Gastrocnemius medialis (tissue), 4 donors: ENCODE data around the gene DDA1. TPM values are rescaled to one million over a fixed set of nuclear protein-coding genes. Genes with fewer than 3 reads are reported as not detected.
"Not testable (repeated sequence)": the region's sequence is repeated elsewhere in the genome, so short reads cannot be mapped to it uniquely, and the experiment has no call there.

Source experiments
- ATAC-seq, 2 donors: fragments of 150-250 bp; one replicate each; pipeline ENCODE4 v1.9.1; 2016
- DNase-seq, 2 donors: peaks; one replicate each; pipeline ENCODE4 v3.0.0-alpha.2; 2019
- H3K27ac ChIP-seq, 4 donors: fragments of 200-600 bp; sonication (generic); 1 replicate in 1 of 4; 2 replicates in 3 of 4; pipeline ENCODE4 v1.5.1; 2016 to 2018; ENCODE audit warnings: mild to moderate bottlenecking in 2 of 4, moderate library complexity in 1 of 4
- H3K27me3 ChIP-seq, 3 donors: fragments of 200-600 bp; sonication (generic) in 2 of 3; 1 replicate in 1 of 3; 2 replicates in 2 of 3; pipeline versions ENCODE4 v1.5.1 to v1.6.0; 2016 to 2019; ENCODE audit warnings: mild to moderate bottlenecking in 1 of 3, moderate library complexity in 1 of 3
- H3K36me3 ChIP-seq, 2 donors: fragments of 200-600 bp; sonication (generic) in 1 of 2; one replicate each; pipeline ENCODE4 v1.5.1; 2017 to 2018
- H3K4me1 ChIP-seq, 2 donors: fragments of 200-600 bp; sonication (generic) in 1 of 2; one replicate each; pipeline ENCODE4 v1.5.1; 2016 to 2017; ENCODE audit warnings: mild to moderate bottlenecking in 2 of 2
- H3K4me3 ChIP-seq, 4 donors: fragments of 200-600 bp; sonication (generic) in 3 of 4; 1 replicate in 1 of 4; 2 replicates in 3 of 4; pipeline ENCODE4 v1.5.1; 2016 to 2019; ENCODE audit warnings: mild to moderate bottlenecking in 2 of 4
- H3K9me3 ChIP-seq, 3 donors: fragments of 200-600 bp; sonication (generic) in 2 of 3; 1 replicate in 1 of 3; 2 replicates in 2 of 3; pipeline ENCODE4 v1.5.1; 2016 to 2019
- CTCF ChIP-seq, 5 experiments: fragments of 450-650 bp in 3 of 5; fragments of 200-600 bp in 2 of 5; sonication (generic) in 2 of 5; IDR thresholded peaks in 4 of 5; conservative IDR thresholded peaks in 1 of 5; 1 replicate in 4 of 5; 2 replicates in 1 of 5; pipeline ENCODE4 v1.5.1; 2016 to 2019; ENCODE audit warnings: antibody characterized with exemption in 5 of 5, mild to moderate bottlenecking in 3 of 5, moderate library complexity in 3 of 5
- POLR2A ChIP-seq, 2 donors: fragments of 450-650 bp; IDR thresholded peaks; one replicate each; pipeline ENCODE4 v1.6.1; 2017; ENCODE audit warnings: antibody characterized with exemption in 2 of 2, mild to moderate bottlenecking in 2 of 2, moderate library complexity in 2 of 2
- in situ Hi-C, 4 donors: fragments of 200-750 bp; cut with MboI; loops; one replicate each; pipeline versions ENCODE4 v1.15.0 to v1.8.0; 2017; ENCODE audit warnings: low sequenced_read_pairs in 4 of 4
- intact Hi-C: fragments of 100-400 bp; cut with DNase I; formaldehyde crosslinking; loops from one replicate; pipeline ENCODE4 v1.15.1; 2023; ENCODE audit warnings: low total_unique reads
- total RNA-seq, 4 donors: library from RNA; depleted of rRNA; stranded (reverse); fragments of >200 nt; gene quantifications; one replicate each; pipeline versions ENCODE4 v1.1.0 to v1.2.3, GENCODE V29; 2016

DDA1 gene
- total RNA-seq, 4 donors from 2014 or later: 18.7 to 40.0 (median 27.0) TPM

DNA sequence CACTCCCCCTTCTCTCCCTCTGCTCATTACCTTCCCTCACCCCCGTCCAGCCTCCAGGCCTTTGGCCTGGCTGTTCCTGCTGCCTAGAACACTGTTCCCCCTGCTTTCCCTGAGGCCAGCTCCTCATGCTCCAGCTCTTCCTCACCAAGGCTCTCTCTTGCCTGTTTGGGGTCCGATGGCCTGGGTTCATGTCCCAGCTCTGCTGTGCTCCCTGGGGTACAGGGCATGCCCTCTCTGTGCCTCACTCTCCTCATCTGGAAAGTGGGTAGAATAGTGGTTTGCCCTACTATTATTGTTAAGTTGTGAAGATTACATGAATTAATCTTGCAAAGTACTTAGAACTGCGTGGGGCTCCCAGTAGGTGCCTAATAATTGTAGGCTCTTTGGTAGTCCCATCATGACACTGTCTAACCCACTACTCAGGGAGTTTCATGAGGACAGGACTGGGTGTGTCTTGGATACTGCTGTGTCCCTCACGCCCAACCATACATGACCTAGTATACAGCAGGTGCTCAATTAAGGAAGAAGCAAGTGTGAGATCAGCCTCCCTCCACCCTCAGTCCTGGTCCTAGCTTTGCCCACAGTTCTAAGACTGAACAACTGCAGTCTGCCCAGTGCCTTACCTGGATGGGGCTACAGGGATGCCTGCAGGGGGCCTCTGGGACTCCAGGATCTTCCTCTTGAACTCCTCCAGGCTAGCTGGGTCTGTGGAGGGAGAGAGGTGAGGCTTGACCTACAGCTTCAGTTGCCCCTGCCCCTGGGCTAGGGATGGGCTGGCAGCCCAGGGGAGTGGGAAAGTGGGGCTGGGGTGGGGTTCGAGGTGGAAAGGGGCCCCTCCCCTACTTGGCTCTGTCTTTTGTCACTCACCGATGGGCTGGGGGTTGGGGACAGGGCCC, 50.8 kb downstream of the DDA1 start:
- intact Hi-C loops: no loop called here

DNA sequence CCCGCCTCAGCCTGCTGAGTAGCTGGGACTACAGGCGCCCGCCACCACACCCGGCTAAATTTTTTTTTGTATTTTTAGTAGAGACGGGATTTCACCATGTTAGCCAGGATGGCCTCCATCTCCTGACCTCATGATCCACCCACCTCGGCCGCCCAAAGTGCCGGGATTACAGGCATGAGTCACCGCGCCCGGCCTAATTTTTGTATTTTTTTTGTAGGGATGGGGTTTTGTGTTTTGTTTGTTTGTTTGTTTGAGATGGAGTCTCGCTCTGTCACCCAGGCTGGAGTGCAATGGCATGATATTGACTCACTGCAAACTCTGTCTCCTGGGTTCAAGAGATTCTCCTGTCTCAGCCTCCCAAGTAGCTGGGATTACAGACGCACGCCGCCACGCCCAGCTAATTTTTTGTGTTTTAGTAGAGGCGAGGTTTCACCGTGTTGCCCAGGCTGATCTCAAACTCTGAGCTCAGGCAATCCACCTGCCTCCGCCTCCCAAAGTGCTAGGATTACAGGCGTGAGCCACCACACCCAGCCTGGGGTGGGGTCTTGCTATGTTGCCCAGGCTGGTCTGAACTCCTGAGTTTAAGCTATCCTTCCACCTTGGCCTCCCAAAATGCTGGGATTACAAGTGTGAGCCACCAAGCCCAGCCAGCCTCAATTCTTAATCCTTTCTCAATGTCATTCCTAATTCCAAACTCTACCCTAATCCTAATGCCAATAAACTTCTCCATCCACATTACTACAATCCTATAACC, 54.7 kb downstream of the DDA1 start:
- DNase-seq, H3K4me3 ChIP-seq, H3K36me3 ChIP-seq, intact Hi-C loops, ATAC-seq, H3K4me1 ChIP-seq, H3K27ac ChIP-seq, in situ Hi-C loops, H3K9me3 ChIP-seq, H3K27me3 ChIP-seq: not testable (repeated sequence)

More for the DNA sequence above, 50.8 kb downstream of the DDA1 start:
- DNase-seq (no peak), ATAC-seq (no peak)
- Histone ChIP-seq H3K4me1 (no peaks in the 10 kb centered on the region), H3K9me3 (no peaks in the 10 kb centered on the region), H3K4me3 (no peak overlapping the region), H3K27me3 (no peaks in the 10 kb centered on the region), H3K36me3 (no peaks in the 10 kb centered on the region), H3K27ac (no peak overlapping the region)
- TF ChIP-seq POLR2A (IDR thresholded peaks at IDR 0.05) (no peak), CTCF (IDR thresholded peaks at IDR 0.05 in 4 of 5, conservative IDR thresholded peaks at IDR 0.05 in 1 of 5) (no peak)
- in situ Hi-C loops: no loop called here

- Histone ChIP-seq H3K27ac (no peak overlapping the region), H3K27me3 (no peaks in the 10 kb centered on the region), H3K36me3 (no peaks in the 10 kb centered on the region), H3K4me3 (no peak overlapping the region), H3K4me1 (peaks cover 4 to 8% of the 10 kb centered on the region in 2 donors), H3K9me3 (no peaks in the 10 kb centered on the region)
- no peak for TF ChIP-seq POLR2A (IDR thresholded peaks at IDR 0.05)
- no peak for TF ChIP-seq CTCF (IDR thresholded peaks at IDR 0.05 in 4 of 5, conservative IDR thresholded peaks at IDR 0.05 in 1 of 5)
- in situ Hi-C loops (no loop called here), intact Hi-C loops (no loop called here)
- ATAC-seq: no peak
- no peak for DNase-seq
Measured at GRCh38 chr19:17365361-17365760, 56.0 kb downstream of the DDA1 start.

GRCh38 chr19:17370026-17370587, 60.7 kb downstream of the DDA1 start:
- H3K27me3 ChIP-seq: no peaks in the 10 kb centered on the region
- peaks cover 15 to 18% of the 10 kb centered on the region in 2 donors for H3K4me1 ChIP-seq
- DNase-seq: peak; percentile 76 to 83
- H3K27ac ChIP-seq: peak overlapping the region; percentile 81 to 93 (median 92)
- intact Hi-C loops: loop anchor here (5.0 kb wide), 1 partner anchor 97 kb away; no protein-coding TSS in a partner anchor
- ATAC-seq: peak; percentile 96
- in situ Hi-C loops: no loop called here
- no peaks in the 10 kb centered on the region for H3K36me3 ChIP-seq
- peak overlapping the region in 3 of 4 donors; percentile 17 to 29 (median 24) for H3K4me3 ChIP-seq
- TF ChIP-seq CTCF (IDR thresholded peaks at IDR 0.05 in 4 of 5, conservative IDR thresholded peaks at IDR 0.05 in 1 of 5) (no peak), POLR2A (IDR thresholded peaks at IDR 0.05) (no peak)
- no peaks in the 10 kb centered on the region for H3K9me3 ChIP-seq

Other genes starting within 250 kb of the DDA1 start
- gene HAUS8, start 234.1 kb upstream of the DDA1 start, total RNA-seq: 1 to 10 TPM in 3 of 4 donors, under 1 TPM in 1; 0.97 to 4.5 (median 3.3) TPM
- 10 to 100 TPM; 20.0 to 22.1 (median 20.7) TPM for gene MYO9B, start 233.8 kb upstream of the DDA1 start, total RNA-seq
- gene USE1, start 94.2 kb upstream of the DDA1 start, total RNA-seq: 10 to 100 TPM; 14.1 to 39.9 (median 22.3) TPM
- 1 to 10 TPM; 3.3 to 5.8 (median 4.5) TPM for gene OCEL1, start 83.3 kb upstream of the DDA1 start, total RNA-seq
- 10 to 100 TPM; 64.9 to 95.8 (median 72.0) TPM for gene NR2F6, start 63.6 kb upstream of the DDA1 start, total RNA-seq
- gene USHBP1, start 44.8 kb upstream of the DDA1 start, total RNA-seq: 1 to 10 TPM; 2.6 to 7.1 (median 4.1) TPM
- 100 to 1,000 TPM in 2 of 4 donors, 10 to 100 TPM in 2; 86.3 to 120 (median 99.4) TPM for gene BABAM1, start 42.1 kb upstream of the DDA1 start, total RNA-seq
- 1 to 10 TPM in 1 of 4 donors, under 1 TPM in 1, not detected in 2; 0.11 to 1.4 TPM for gene ANKLE1, start 27.7 kb upstream of the DDA1 start, total RNA-seq
- 10 to 100 TPM; 12.2 to 25.0 (median 19.8) TPM for gene ABHD8, start 6.1 kb upstream of the DDA1 start, total RNA-seq
- 100 to 1,000 TPM; 145 to 369 (median 249) TPM for gene MRPL34, start 3.7 kb upstream of the DDA1 start, total RNA-seq
- 10 to 100 TPM in 2 of 4 donors, 1 to 10 TPM in 2; 6.2 to 24.5 (median 9.9) TPM for gene ANO8, start 25.3 kb downstream of the DDA1 start, total RNA-seq
- gene GTPBP3, start 28.0 kb downstream of the DDA1 start, total RNA-seq: 10 to 100 TPM in 3 of 4 donors, 1 to 10 TPM in 1; 6.7 to 21.3 (median 11.1) TPM
- 10 to 100 TPM; 11.5 to 45.1 (median 18.8) TPM for gene PLVAP, start 67.8 kb downstream of the DDA1 start, total RNA-seq
- not detected for gene CCDC194, start 84.6 kb downstream of the DDA1 start, total RNA-seq
- 10 to 100 TPM; 19.0 to 28.2 (median 23.1) TPM for gene BST2, start 96.1 kb downstream of the DDA1 start, total RNA-seq
- gene MVB12A, start 110.5 kb downstream of the DDA1 start, total RNA-seq: 10 to 100 TPM; 35.8 to 62.7 (median 52.3) TPM
- gene TMEM221, start 139.1 kb downstream of the DDA1 start, total RNA-seq: not detected
- gene NXNL1, start 151.4 kb downstream of the DDA1 start, total RNA-seq: not detected
- 10 to 100 TPM; 20.7 to 53.8 (median 43.7) TPM for gene SLC27A1, start 161.0 kb downstream of the DDA1 start, total RNA-seq
- gene PGLS, start 202.1 kb downstream of the DDA1 start, total RNA-seq: 10 to 100 TPM; 22.1 to 25.1 (median 23.4) TPM
- gene COLGALT1, start 246.1 kb downstream of the DDA1 start, total RNA-seq: 10 to 100 TPM; 16.6 to 33.2 (median 27.5) TPM